GM21825 (cell line): Measurements from ENCODE around the gene COTL1.

Experiments used
- ATAC-seq: cut with Tn5 transposase; IDR thresholded peaks from one replicate; pipeline ENCODE4 v1.9.1; 2021; ENCODE audit warnings: mild to moderate bottlenecking, moderate library complexity; ENCODE audit not compliant: unreplicated experiment

COTL1 gene

DNA sequence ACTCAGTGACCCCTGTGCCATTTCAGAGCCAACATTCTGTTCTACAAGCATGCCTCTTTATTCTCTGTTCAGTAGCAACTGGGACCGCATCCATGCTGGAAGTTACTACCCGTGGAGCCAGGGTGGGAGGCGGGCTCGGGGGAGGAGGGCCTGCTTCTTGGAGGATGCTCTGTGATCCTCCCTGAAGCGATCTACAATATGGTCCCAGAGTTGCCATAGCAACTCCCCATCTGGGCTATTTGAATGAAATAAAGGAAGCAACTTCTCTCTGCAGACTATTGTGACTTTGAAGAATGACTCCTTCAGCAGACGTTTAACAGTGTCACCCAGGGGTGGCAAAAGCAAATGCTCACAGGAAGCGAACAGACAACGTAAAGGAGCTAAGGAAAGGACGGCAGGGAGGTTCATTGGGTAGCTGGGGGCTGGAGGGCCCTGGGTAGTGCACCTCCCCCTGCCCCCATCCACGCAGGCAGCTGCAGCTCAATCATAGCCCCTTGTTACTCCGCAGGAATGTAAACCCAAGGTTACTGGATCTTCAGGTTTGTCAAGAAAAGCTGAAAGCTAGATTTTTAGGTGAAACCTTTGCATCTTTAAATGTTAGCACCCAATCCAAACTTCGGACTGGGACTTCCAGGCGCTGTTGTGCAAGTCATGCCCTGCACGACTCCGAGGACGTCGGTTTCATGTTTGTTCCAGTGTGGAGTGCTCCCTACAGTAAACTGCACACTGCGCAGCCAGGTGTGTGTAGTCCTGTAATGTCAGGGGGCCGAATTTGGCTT lies 62.3 kb downstream of the COTL1 start:
- no peak for ATAC-seq

- ATAC-seq: no peak
Observed at GRCh38 chr16:84554627-84555328, 63.1 kb downstream of the COTL1 start.

DNA sequence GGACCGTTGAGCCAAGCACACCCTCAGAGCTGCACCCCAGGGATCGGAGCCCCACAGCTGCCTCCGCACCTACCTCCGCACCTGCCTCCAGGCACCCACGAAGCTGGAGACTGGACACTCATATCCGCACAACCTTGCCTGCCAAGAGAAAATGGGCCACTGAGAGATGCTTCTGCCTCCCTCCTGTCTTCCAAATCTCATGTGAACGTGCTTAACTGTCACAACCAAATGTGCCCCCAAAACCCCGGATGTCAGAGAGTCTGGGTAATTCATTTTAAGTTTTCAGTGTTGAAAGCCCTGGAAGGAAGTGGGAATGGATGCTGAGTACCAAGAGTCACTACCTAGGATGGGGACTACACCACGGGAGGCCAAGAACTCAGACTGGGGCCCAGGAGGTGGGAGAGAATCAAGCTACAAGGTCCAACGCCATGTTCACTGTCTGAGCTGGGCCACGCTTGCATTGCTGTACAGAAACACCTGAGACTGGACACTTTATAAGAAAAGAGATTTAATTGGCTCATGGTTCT lies 63.9 kb downstream of the COTL1 start:
- no peak for ATAC-seq

GRCh38 chr16:84552135-84552534 lies 65.7 kb downstream of the COTL1 start:
- no peak for ATAC-seq

- ATAC-seq: no peak
Observed at GRCh38 chr16:84550096-84550495, 67.8 kb downstream of the COTL1 start.

DNA sequence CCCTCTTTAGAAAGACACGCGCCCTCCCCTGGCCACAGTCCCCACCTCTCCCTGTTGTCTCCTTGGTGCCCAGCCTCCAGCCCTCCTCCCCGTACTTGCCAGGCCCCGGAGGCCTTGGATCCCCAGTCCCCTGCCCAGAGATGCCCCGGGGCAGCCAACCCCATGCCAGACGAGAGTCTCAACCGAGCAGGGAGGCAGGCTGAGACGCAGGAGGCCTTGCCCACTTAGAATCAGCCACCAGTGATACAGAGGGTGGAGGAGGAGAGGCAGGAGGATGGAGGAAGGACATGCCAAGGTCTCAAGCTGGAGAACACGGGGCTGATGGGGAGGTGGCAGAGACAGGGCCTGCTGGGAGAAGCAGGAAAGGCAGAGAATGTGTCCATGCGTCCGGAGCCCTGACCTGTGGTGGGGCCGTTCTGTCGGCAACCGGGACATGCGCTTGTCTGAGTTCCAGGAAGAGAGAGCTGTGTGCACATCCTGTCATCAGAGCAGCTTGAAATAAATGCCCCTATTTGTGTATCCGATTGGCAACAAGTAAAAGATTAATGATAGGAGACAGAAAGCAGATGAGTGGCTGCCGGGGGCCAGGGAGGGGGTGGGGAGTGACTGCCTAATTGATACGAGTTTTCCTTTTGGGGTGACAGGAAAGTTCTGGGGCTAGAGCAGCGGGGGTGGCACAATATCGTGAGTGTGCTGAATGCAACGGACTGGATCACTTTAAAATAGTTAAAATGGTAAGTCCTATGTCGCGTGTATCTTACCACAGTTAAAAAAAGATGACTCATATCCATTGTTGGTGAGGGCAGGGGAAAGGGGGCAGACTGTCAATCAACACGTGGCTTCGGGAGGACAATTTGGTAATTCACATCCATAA lies 68.7 kb downstream of the COTL1 start:
- ATAC-seq: no peak

GRCh38 chr16:84548508-84548907 lies 69.4 kb downstream of the COTL1 start:
- ATAC-seq: no peak

GRCh38 chr16:84547546-84548061 lies 70.3 kb downstream of the COTL1 start:
- no peak for ATAC-seq

GRCh38 chr16:84546669-84547545 lies 71.0 kb downstream of the COTL1 start:
- ATAC-seq: no peak

- no peak for ATAC-seq
Observed at GRCh38 chr16:84545114-84545737, 72.7 kb downstream of the COTL1 start.

GRCh38 chr16:84544031-84544773 lies 73.7 kb downstream of the COTL1 start:
- ATAC-seq: no peak

GRCh38 chr16:84543253-84543652 lies 74.6 kb downstream of the COTL1 start:
- no peak for ATAC-seq

DNA sequence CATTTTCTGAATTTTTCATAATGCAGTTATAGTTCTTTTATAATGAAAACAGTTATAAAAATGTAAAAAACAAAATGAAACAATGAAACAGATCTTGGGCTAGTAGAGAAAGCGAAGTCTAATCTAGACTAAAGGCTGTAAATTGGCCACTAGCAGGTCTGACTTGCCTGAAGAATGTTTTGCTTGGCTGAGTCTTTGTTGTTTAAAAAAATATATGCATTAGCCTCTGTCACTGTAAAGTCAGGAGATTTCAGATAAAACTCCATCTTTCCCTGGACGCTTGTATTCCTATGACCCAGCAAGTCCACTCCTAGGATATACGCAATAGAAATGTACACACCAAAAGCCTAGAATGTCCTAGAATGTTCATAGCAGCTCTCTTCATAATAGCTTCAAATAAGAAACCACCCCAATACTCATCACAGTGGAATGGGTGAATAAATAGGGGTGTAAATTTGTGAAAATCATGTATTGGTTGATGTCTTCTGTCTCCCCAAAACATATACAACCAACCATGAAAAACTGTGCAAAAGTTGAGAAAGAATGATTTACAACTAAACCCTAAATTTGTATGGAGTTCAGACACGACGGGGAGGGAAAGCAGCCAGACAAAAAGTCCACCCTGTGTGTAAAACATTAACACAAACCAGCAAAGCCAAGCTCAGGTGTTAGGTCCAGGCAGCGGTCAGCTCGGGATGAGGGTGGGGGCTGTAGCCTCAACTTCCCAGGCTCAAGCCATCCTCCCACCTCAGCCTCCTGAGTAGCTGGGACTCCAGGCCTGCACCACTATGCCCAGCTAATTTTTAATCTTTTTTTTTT lies 75.7 kb downstream of the COTL1 start:
- no peak for ATAC-seq

- ATAC-seq: no peak
Observed at GRCh38 chr16:84540194-84540593, 77.7 kb downstream of the COTL1 start.

DNA sequence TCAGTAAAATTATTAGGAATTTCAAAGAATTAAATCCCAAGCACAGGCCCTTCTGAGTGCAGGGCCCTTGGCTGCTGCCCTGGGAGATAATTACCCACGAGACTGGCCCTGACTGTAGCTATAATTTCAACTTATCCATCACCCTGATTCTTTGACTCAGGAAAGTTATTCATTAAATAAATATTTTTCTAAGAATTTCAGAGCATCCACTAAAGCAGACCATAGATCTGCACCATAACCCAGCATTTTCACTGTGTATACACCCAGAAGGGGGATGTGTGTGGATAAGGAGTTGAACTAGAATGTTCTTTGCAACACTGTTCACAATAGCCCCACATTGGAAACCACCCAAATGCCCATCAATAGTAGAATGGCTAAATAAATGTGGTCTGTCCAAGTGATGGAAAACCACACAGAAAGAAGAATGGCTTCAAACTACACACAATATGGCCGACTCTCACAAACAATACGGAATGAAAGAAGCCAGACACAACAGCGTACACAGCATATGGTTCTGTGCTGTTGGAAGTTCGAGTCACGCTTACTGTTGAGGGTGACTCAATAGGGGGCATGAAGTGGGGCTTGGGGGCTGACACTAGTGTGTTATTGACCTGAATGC lies 79.5 kb downstream of the COTL1 start:
- ATAC-seq: no peak

GRCh38 chr16:84537491-84538151 lies 80.3 kb downstream of the COTL1 start:
- no peak for ATAC-seq

DNA sequence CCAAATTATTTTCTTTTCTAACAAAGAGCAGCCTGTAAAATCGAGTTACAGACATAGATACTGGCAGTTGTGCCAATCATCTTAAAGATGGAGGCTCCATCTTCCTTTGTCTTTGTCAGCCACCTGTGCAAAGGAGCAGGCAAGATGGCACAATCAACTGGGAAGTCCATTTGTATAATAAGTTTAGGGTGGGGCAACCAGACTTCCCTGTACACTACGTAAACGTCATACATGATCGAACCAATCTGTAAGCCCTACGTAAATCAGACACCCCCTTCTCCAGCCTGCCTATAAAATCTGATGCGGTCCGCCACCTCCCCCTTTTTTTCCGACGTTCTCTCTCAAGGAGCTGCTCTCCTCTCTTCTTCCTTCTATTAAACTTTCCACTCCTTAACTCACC lies 82.0 kb downstream of the COTL1 start:
- no peak for ATAC-seq
